ENCODE results near the gene CTIF.

DNA sequence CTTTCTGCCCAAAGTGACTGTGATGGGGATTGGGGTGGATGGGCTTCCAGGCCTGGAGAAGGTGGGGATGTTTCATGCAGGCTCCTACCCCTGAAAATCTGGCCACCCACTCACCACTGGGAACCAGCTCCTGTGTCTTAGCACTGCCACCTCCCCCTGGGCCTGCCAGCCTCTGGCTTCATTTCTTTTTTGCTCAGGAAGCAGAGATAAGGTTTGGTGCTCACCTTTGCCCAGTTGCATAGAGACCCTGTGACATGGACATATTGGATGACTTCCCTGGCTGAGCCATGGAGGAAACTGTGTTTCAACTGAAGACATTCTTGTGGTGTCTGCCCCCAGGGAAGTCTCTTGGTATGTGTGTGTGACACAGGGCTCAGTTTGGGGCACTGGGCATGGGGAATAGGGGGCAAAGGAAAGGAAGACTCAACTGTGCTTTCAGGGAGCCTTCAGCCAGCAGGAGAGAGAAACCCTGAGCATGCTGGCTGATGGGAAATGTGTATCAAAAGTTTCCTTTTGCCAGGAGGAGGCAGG, 16.7 kb downstream of the CTIF start:
- TF ChIP-seq YY1 (IDR thresholded peaks at IDR 0.05; ENCODE audit: low read depth) (no peak), EGR1 (IDR thresholded peaks at IDR 0.05) (no peak), TCF12 (IDR thresholded peaks at IDR 0.05; ENCODE audit: low read depth) (no peak), EP300 (IDR thresholded peaks at IDR 0.05; ENCODE audit: borderline replicate concordance) (no peak), FOXM1 (IDR thresholded peaks at IDR 0.05; ENCODE audit: borderline replicate concordance, low read depth) (no peak), TEAD4 (IDR thresholded peaks at IDR 0.05) (no peak), TAF1 (IDR thresholded peaks at IDR 0.05; ENCODE audit: low read depth) (no peak), NFIC (IDR thresholded peaks at IDR 0.05) (no peak), RAD21 (IDR thresholded peaks at IDR 0.05; ENCODE audit: low read depth) (no peak)
- TF ChIP-seq, protein P1, sequence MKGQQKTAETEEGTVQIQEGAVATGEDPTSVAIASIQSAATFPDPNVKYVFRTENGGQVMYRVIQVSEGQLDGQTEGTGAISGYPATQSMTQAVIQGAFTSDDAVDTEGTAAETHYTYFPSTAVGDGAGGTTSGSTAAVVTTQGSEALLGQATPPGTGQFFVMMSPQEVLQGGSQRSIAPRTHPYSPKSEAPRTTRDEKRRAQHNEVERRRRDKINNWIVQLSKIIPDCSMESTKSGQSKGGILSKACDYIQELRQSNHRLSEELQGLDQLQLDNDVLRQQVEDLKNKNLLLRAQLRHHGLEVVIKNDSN (IDR thresholded peaks at IDR 0.05), result no peak
- TF ChIP-seq, protein P2, sequence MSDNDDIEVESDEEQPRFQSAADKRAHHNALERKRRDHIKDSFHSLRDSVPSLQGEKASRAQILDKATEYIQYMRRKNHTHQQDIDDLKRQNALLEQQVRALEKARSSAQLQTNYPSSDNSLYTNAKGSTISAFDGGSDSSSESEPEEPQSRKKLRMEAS (IDR thresholded peaks at IDR 0.05), result no peak
- TF ChIP-seq, protein P3, sequence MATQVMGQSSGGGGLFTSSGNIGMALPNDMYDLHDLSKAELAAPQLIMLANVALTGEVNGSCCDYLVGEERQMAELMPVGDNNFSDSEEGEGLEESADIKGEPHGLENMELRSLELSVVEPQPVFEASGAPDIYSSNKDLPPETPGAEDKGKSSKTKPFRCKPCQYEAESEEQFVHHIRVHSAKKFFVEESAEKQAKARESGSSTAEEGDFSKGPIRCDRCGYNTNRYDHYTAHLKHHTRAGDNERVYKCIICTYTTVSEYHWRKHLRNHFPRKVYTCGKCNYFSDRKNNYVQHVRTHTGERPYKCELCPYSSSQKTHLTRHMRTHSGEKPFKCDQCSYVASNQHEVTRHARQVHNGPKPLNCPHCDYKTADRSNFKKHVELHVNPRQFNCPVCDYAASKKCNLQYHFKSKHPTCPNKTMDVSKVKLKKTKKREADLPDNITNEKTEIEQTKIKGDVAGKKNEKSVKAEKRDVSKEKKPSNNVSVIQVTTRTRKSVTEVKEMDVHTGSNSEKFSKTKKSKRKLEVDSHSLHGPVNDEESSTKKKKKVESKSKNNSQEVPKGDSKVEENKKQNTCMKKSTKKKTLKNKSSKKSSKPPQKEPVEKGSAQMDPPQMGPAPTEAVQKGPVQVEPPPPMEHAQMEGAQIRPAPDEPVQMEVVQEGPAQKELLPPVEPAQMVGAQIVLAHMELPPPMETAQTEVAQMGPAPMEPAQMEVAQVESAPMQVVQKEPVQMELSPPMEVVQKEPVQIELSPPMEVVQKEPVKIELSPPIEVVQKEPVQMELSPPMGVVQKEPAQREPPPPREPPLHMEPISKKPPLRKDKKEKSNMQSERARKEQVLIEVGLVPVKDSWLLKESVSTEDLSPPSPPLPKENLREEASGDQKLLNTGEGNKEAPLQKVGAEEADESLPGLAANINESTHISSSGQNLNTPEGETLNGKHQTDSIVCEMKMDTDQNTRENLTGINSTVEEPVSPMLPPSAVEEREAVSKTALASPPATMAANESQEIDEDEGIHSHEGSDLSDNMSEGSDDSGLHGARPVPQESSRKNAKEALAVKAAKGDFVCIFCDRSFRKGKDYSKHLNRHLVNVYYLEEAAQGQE (IDR thresholded peaks at IDR 0.05; ENCODE audit: low read depth), result no peak
